Measurements from ENCODE around the gene ARHGEF7.

The ARHGEF7 gene

GRCh38 chr13:111126509-111126908 lies 11.4 kb downstream of the ARHGEF7 start:
- H3K9me3 ChIP-seq (ENCODE audit: insufficient read depth, low read length) = peaks cover 7% of the 10 kb centered on the region; the same call in 1 of the 2 replicates
- TF ChIP-seq CTCF (IDR thresholded peaks at IDR 0.05; ENCODE audit: low read depth, low read length) (no peak), EZH2phosphoT487 (IDR thresholded peaks at IDR 0.05; ENCODE audit: low read depth) (no peak)
- H3K4me3 ChIP-seq (ENCODE audit: low read length) = no peak overlapping the region
- H2AFZ ChIP-seq (ENCODE audit: low read depth, low read length) = no peak overlapping the region
- no peak overlapping the region for H3K4me2 ChIP-seq (ENCODE audit: low read length)
- H3K9ac ChIP-seq (ENCODE audit: low read length) = no peak overlapping the region
- H3K27me3 ChIP-seq (ENCODE audit: low read depth, low read length) = peaks cover 10% of the 10 kb centered on the region; the same call in 1 of the 2 replicates
- peaks cover 7% of the 10 kb centered on the region for H3K36me3 ChIP-seq (replicated peaks; ENCODE audit: low read depth, low read length)
- no peaks in the 10 kb centered on the region for H4K20me1 ChIP-seq (ENCODE audit: insufficient read depth, low read length)
- H3K79me2 ChIP-seq (ENCODE audit: low read length) = no peaks in the 10 kb centered on the region
- H3K4me1 ChIP-seq (ENCODE audit: low read length) = peaks cover 19% of the 10 kb centered on the region
- no peak overlapping the region for H3K27ac ChIP-seq (ENCODE audit: low read length)

- TF ChIP-seq CTCF (IDR thresholded peaks at IDR 0.05; ENCODE audit: low read depth, low read length) (no peak), EZH2phosphoT487 (IDR thresholded peaks at IDR 0.05; ENCODE audit: low read depth) (no peak)
- H4K20me1 ChIP-seq (ENCODE audit: insufficient read depth, low read length) = no peaks in the 10 kb centered on the region
- peak overlapping the region; percentile 26 for H3K4me3 ChIP-seq (ENCODE audit: low read length)
- H3K9ac ChIP-seq (ENCODE audit: low read length) = no peak overlapping the region
- H3K4me1 ChIP-seq (ENCODE audit: low read length) = peaks cover 34% of the 10 kb centered on the region
- peaks cover 7% of the 10 kb centered on the region for H3K36me3 ChIP-seq (replicated peaks; ENCODE audit: low read depth, low read length)
- peaks cover 5% of the 10 kb centered on the region; the same call in 1 of the 2 replicates for H3K27me3 ChIP-seq (ENCODE audit: low read depth, low read length)
- no peaks in the 10 kb centered on the region for H3K79me2 ChIP-seq (ENCODE audit: low read length)
- H3K9me3 ChIP-seq (ENCODE audit: insufficient read depth, low read length) = peaks cover 7% of the 10 kb centered on the region; the same call in 1 of the 2 replicates
- peak overlapping the region; percentile 51 for H3K4me2 ChIP-seq (ENCODE audit: low read length)
- H3K27ac ChIP-seq (ENCODE audit: low read length) = peak overlapping the region; percentile 1; the same call in 1 of the 2 replicates
- no peak overlapping the region for H2AFZ ChIP-seq (ENCODE audit: low read depth, low read length)
These were observed 14.5 kb downstream of the ARHGEF7 start for GRCh38 chr13:111129465-111130115.

- TF ChIP-seq CTCF (IDR thresholded peaks at IDR 0.05; ENCODE audit: low read depth, low read length) = no peak
- no peak for TF ChIP-seq EZH2phosphoT487 (IDR thresholded peaks at IDR 0.05; ENCODE audit: low read depth)
- peaks cover 34% of the 10 kb centered on the region for H3K4me1 ChIP-seq (ENCODE audit: low read length)
- no peaks in the 10 kb centered on the region for H4K20me1 ChIP-seq (ENCODE audit: insufficient read depth, low read length)
- H3K4me3 ChIP-seq (ENCODE audit: low read length) = peak overlapping the region; percentile 26
- peaks cover 7% of the 10 kb centered on the region; the same call in 1 of the 2 replicates for H3K9me3 ChIP-seq (ENCODE audit: insufficient read depth, low read length)
- peaks cover 7% of the 10 kb centered on the region for H3K36me3 ChIP-seq (replicated peaks; ENCODE audit: low read depth, low read length)
- peaks cover 5% of the 10 kb centered on the region; the same call in 1 of the 2 replicates for H3K27me3 ChIP-seq (ENCODE audit: low read depth, low read length)
- no peaks in the 10 kb centered on the region for H3K79me2 ChIP-seq (ENCODE audit: low read length)
- peak overlapping the region; percentile 51 for H3K4me2 ChIP-seq (ENCODE audit: low read length)
- H3K9ac ChIP-seq (ENCODE audit: low read length) = no peak overlapping the region
- H2AFZ ChIP-seq (ENCODE audit: low read depth, low read length) = no peak overlapping the region
- H3K27ac ChIP-seq (ENCODE audit: low read length) = 0 out of 2 replicates have a peak overlapping the region, but pooled peaks have one; percentile 1
These were observed 15.0 kb downstream of the ARHGEF7 start for GRCh38 chr13:111130116-111130508.

GRCh38 chr13:111131048-111131447 lies 15.9 kb downstream of the ARHGEF7 start:
- TF ChIP-seq EZH2phosphoT487 (IDR thresholded peaks at IDR 0.05; ENCODE audit: low read depth) (no peak), CTCF (IDR thresholded peaks at IDR 0.05; ENCODE audit: low read depth, low read length) (no peak)
- peaks cover 7% of the 10 kb centered on the region; the same call in 1 of the 2 replicates for H3K9me3 ChIP-seq (ENCODE audit: insufficient read depth, low read length)

More at GRCh38 chr13:111131048-111131447, 15.9 kb downstream of the ARHGEF7 start:
- no peak overlapping the region for H3K4me2 ChIP-seq (ENCODE audit: low read length)
- H3K27ac ChIP-seq (ENCODE audit: low read length) = no peak overlapping the region
- 0 out of 2 replicates have a peak, but pooled peaks cover 5% of the 10 kb centered on the region for H3K27me3 ChIP-seq (ENCODE audit: low read depth, low read length)
- H3K9ac ChIP-seq (ENCODE audit: low read length) = no peak overlapping the region
- no peaks in the 10 kb centered on the region for H3K79me2 ChIP-seq (ENCODE audit: low read length)
- H3K36me3 ChIP-seq (replicated peaks; ENCODE audit: low read depth, low read length) = peaks cover 7% of the 10 kb centered on the region
- H3K4me1 ChIP-seq (ENCODE audit: low read length) = peaks cover 34% of the 10 kb centered on the region
- no peak overlapping the region for H2AFZ ChIP-seq (ENCODE audit: low read depth, low read length)
- no peak overlapping the region for H3K4me3 ChIP-seq (ENCODE audit: low read length)
- H4K20me1 ChIP-seq (ENCODE audit: insufficient read depth, low read length) = no peaks in the 10 kb centered on the region

All from OCI-LY3 (cell line).